Vagina (tissue), 2 donors: Measurements from ENCODE around the gene B3GLCT.

Source experiments
- POLR2A ChIP-seq, 2 donors: fragments of 450-650 bp; IDR thresholded peaks; one replicate each; pipeline ENCODE4 v1.6.1; 2017; ENCODE audit warnings: antibody characterized with exemption in 2 of 2, mild to moderate bottlenecking in 2 of 2, moderate library complexity in 2 of 2
- POLR2AphosphoS5 ChIP-seq, 2 donors: sonication (generic); formaldehyde crosslinking; IDR thresholded peaks; one replicate each; pipeline ENCODE4 v1.9.0; 2017; ENCODE audit warnings: antibody characterized with exemption in 2 of 2, mild to moderate bottlenecking in 2 of 2, low read depth in 1 of 2; ENCODE audit not compliant: insufficient read depth in 1 of 2
- TF ChIP-seq, protein P1 (sequence below), 3 experiments: fragments of 450-650 bp in 2 of 3; fragments of 200-600 bp in 1 of 3; sonication (generic) in 1 of 3; IDR thresholded peaks; one replicate each; pipeline ENCODE4 v1.5.1; 2017 to 2019; ENCODE audit warnings: antibody characterized with exemption in 3 of 3, mild to moderate bottlenecking in 2 of 3, moderate library complexity in 2 of 3

- TF ChIP-seq POLR2A (IDR thresholded peaks at IDR 0.05) (no peak), POLR2AphosphoS5 (IDR thresholded peaks at IDR 0.05; ENCODE audit: insufficient read depth in 1 of 2, low read depth in 1 of 2) (no peak)
- TF ChIP-seq, protein P1, sequence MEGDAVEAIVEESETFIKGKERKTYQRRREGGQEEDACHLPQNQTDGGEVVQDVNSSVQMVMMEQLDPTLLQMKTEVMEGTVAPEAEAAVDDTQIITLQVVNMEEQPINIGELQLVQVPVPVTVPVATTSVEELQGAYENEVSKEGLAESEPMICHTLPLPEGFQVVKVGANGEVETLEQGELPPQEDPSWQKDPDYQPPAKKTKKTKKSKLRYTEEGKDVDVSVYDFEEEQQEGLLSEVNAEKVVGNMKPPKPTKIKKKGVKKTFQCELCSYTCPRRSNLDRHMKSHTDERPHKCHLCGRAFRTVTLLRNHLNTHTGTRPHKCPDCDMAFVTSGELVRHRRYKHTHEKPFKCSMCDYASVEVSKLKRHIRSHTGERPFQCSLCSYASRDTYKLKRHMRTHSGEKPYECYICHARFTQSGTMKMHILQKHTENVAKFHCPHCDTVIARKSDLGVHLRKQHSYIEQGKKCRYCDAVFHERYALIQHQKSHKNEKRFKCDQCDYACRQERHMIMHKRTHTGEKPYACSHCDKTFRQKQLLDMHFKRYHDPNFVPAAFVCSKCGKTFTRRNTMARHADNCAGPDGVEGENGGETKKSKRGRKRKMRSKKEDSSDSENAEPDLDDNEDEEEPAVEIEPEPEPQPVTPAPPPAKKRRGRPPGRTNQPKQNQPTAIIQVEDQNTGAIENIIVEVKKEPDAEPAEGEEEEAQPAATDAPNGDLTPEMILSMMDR (IDR thresholded peaks at IDR 0.05) = no peak
Measured at GRCh38 chr13:31264151-31264550, 64.4 kb downstream of the B3GLCT start.
